HUES64 (cell line): ENCODE data around the gene ARHGAP26.

Experiments
- H3K27ac ChIP-seq: 2 replicates; pipeline ENCODE4 v1.7.0; 2013; ENCODE audit warnings: low read depth, low read length, inconsistent platforms
- H3K27me3 ChIP-seq: 2 replicates; pipeline ENCODE4 v1.6.1; 2013; ENCODE audit warnings: mild to moderate bottlenecking, low read length; ENCODE audit not compliant: insufficient read depth
- H3K36me3 ChIP-seq: 2 replicates; pipeline ENCODE4 v1.6.1; 2013; ENCODE audit warnings: mild to moderate bottlenecking, low read length; ENCODE audit not compliant: insufficient read depth
- H3K4me1 ChIP-seq: 2 replicates; pipeline ENCODE4 v1.6.1; 2013; ENCODE audit warnings: mild to moderate bottlenecking, low read length, moderate library complexity; ENCODE audit not compliant: insufficient read depth
- H3K4me3 ChIP-seq: 2 replicates; pipeline ENCODE4 v1.5.1; 2013; ENCODE audit warnings: mild to moderate bottlenecking, low read length, moderate library complexity
- H3K9ac ChIP-seq: 2 replicates; pipeline ENCODE4 v1.6.1; 2013; ENCODE audit warnings: mild to moderate bottlenecking, low read depth, low read length
- H3K9me3 ChIP-seq: 2 replicates; pipeline ENCODE4 v1.6.1; 2013; ENCODE audit warnings: low read depth, low read length; ENCODE audit not compliant: insufficient read depth
- WGBS: fragments of 150-250, 120-280 bp; methylation state at CpG from one replicate; pipeline ENCODE4 v1.1.7; 2013; ENCODE audit warnings: missing lambda C conversion rate; 5-methylcytosine and 5-hydroxymethylcytosine counted together

Gene ARHGAP26

GRCh38 chr5:142792012-142792864 lies 22.1 kb downstream of the ARHGAP26 start:
- Histone ChIP-seq H3K9ac (no peak overlapping the region), H3K9me3 (no peaks in the 10 kb centered on the region), H3K27ac (no peak overlapping the region), H3K4me1 (no peaks in the 10 kb centered on the region; the same call in 1 of the 2 replicates), H3K27me3 (no peaks in the 10 kb centered on the region), H3K36me3 (no peaks in the 10 kb centered on the region), H3K4me3 (no peak overlapping the region)
- WGBS, result 88% methylated on average over 7 of the region's 7 CpGs

GRCh38 chr5:142792865-142793232 lies 22.7 kb downstream of the ARHGAP26 start:
- no peaks in the 10 kb centered on the region for H3K36me3 ChIP-seq
- H3K4me1 ChIP-seq, result peaks cover 4% of the 10 kb centered on the region
- no peaks in the 10 kb centered on the region for H3K27me3 ChIP-seq
- H3K4me3 ChIP-seq, result no peak overlapping the region
- no peak overlapping the region for H3K9ac ChIP-seq
- H3K9me3 ChIP-seq, result no peaks in the 10 kb centered on the region
- 89% methylated on average over 5 of the region's 5 CpGs for WGBS
- H3K27ac ChIP-seq, result no peak overlapping the region

DNA sequence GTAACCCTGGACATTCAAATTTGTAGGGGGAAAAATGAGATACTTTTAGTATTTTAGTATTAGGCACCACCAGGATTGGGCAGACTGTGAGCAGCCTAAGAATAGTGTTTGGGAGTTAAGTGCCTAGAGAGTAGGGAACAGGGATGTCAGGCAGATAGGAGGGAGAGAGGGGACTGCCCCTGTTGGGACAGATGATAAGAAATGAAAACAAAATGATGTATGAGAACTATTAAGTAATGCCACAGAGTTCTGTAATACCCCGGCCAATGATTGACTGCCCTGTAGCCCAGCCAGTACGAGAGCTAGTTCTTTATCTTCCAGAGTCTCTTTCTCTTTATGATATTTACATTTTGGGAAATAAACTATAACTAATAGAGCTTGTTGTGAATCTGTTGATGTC lies 24.4 kb downstream of the ARHGAP26 start:
- WGBS, result 86% methylated on average over 2 of the region's 2 CpGs
- no peak overlapping the region for H3K4me3 ChIP-seq
- no peaks in the 10 kb centered on the region for H3K36me3 ChIP-seq
- no peak overlapping the region for H3K9ac ChIP-seq
- H3K27ac ChIP-seq, result no peak overlapping the region
- peaks cover 4% of the 10 kb centered on the region for H3K4me1 ChIP-seq
- H3K27me3 ChIP-seq, result no peaks in the 10 kb centered on the region
- H3K9me3 ChIP-seq, result no peaks in the 10 kb centered on the region

- Histone ChIP-seq H3K27ac (no peak overlapping the region), H3K9me3 (no peaks in the 10 kb centered on the region), H3K36me3 (no peaks in the 10 kb centered on the region), H3K9ac (no peak overlapping the region), H3K4me1 (peaks cover 4% of the 10 kb centered on the region), H3K27me3 (no peaks in the 10 kb centered on the region), H3K4me3 (no peak overlapping the region)
- whole genome bisulfite sequencing, result 93% methylated on average over 2 of the region's 3 CpGs
Observed at GRCh38 chr5:142795251-142795650, 25.1 kb downstream of the ARHGAP26 start.

GRCh38 chr5:142796492-142797109 lies 26.4 kb downstream of the ARHGAP26 start:
- no peaks in the 10 kb centered on the region for H3K36me3 ChIP-seq
- H3K4me3 ChIP-seq, result no peak overlapping the region
- H3K27me3 ChIP-seq, result no peaks in the 10 kb centered on the region
- no peak overlapping the region for H3K27ac ChIP-seq
- peaks cover 5% of the 10 kb centered on the region for H3K4me1 ChIP-seq
- H3K9ac ChIP-seq, result no peak overlapping the region
- no peaks in the 10 kb centered on the region for H3K9me3 ChIP-seq
- WGBS, result 92% methylated on average over 4 of the region's 4 CpGs

GRCh38 chr5:142797420-142797819 lies 27.2 kb downstream of the ARHGAP26 start:
- no peaks in the 10 kb centered on the region for H3K9me3 ChIP-seq
- 53% methylated on average over 3 of the region's 3 CpGs for WGBS
- no peaks in the 10 kb centered on the region for H3K27me3 ChIP-seq
- no peaks in the 10 kb centered on the region for H3K36me3 ChIP-seq
- no peak overlapping the region for H3K4me3 ChIP-seq
- H3K4me1 ChIP-seq, result peaks cover 10% of the 10 kb centered on the region
- no peak overlapping the region for H3K27ac ChIP-seq
- H3K9ac ChIP-seq, result no peak overlapping the region

DNA sequence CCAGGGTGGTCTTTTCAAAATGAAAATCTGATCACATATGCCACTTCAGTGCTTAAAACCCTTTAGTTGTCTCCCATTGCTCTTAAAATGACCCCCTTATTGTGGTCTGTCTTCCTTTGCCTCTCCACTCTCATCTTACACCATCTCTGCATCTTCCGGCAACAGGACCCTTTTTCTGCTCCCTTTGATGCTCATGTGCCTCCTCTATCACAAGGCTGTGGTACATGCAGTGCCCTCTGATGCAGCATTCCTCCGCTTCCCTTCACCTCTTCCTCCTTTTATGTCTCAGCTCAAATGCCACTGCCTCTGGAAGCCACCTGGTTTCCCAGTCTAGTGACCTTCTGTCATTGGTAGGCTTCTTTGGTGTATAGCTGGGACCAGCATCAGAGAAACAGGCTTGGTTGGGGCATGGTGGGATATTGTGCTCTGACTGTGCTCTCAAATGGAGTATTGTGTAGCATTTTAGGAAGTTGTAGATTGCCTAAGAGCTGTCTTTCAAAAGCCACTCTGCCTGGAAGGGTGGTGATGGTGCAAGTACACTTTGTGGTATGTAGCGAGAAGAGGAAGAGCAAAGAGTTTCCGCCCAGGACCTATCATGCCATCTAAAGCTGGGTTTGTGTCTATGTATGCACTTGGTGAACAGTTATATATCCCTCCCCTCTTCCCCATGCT lies 28.1 kb downstream of the ARHGAP26 start:
- H3K4me3 ChIP-seq, result no peak overlapping the region
- H3K36me3 ChIP-seq, result no peaks in the 10 kb centered on the region
- no peaks in the 10 kb centered on the region for H3K27me3 ChIP-seq
- no peaks in the 10 kb centered on the region for H3K9me3 ChIP-seq
- 93% methylated on average over 3 of the region's 4 CpGs for WGBS
- H3K9ac ChIP-seq, result no peak overlapping the region
- peaks cover 10% of the 10 kb centered on the region for H3K4me1 ChIP-seq
- H3K27ac ChIP-seq, result no peak overlapping the region

DNA sequence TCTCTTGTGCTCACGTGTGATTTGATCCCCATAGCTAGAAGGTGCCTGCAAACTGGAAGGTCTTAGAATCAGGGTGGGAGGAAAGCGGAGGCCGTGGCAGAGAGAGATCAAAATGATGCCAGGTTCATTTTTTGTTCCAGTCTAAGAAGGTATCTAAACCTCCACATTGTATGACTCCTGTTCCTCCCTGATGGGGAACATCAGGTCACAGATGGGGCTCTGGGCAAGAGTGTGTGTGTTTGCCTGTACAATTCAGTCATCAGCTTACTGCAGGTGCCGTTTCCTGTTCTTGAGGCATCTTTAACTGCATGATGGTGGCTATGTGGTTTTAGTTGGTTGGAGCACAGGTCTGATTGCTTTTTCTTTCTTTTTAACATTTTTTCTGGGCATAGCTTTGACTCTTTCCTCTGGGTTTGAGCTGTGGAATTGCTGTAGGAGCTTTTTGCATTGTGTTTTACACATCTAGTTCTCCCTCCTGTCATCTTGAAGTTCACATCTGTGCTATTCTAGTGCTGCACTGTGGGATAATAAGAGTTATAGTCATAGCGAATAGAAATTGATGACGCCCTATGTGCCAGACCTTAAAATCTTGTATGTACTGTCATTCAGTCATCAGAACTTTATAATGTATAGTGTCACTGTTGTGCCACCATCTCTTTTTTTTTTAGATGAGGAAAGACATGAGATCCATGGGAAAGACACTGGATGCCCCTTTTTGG lies 30.8 kb downstream of the ARHGAP26 start:
- Histone ChIP-seq H3K36me3 (no peaks in the 10 kb centered on the region), H3K9me3 (no peaks in the 10 kb centered on the region), H3K4me1 (peaks cover 10% of the 10 kb centered on the region), H3K27ac (no peak overlapping the region), H3K4me3 (no peak overlapping the region), H3K27me3 (no peaks in the 10 kb centered on the region), H3K9ac (no peak overlapping the region)
- WGBS, result 95% methylated on average over 6 of the region's 6 CpGs

- H3K9ac ChIP-seq, result no peak overlapping the region
- H3K27ac ChIP-seq, result no peak overlapping the region
- 79% methylated on average over 3 of the region's 4 CpGs for WGBS
- H3K27me3 ChIP-seq, result no peaks in the 10 kb centered on the region
- no peak overlapping the region for H3K4me3 ChIP-seq
- no peaks in the 10 kb centered on the region for H3K36me3 ChIP-seq
- H3K9me3 ChIP-seq, result no peaks in the 10 kb centered on the region
- peaks cover 10% of the 10 kb centered on the region for H3K4me1 ChIP-seq
Observed at GRCh38 chr5:142801495-142801871, 31.3 kb downstream of the ARHGAP26 start.

GRCh38 chr5:142803428-142804125 lies 33.4 kb downstream of the ARHGAP26 start:
- H3K9me3 ChIP-seq, result no peaks in the 10 kb centered on the region
- WGBS, result 92% methylated on average over 11 of the region's 11 CpGs
- peaks cover 13% of the 10 kb centered on the region for H3K4me1 ChIP-seq
- no peaks in the 10 kb centered on the region for H3K27me3 ChIP-seq
- no peak overlapping the region for H3K4me3 ChIP-seq
- no peak overlapping the region for H3K27ac ChIP-seq
- no peak overlapping the region for H3K9ac ChIP-seq
- no peaks in the 10 kb centered on the region for H3K36me3 ChIP-seq
